Adrenal gland (tissue), 12 donors: ENCODE measurements around the gene ALG9. TPM values are rescaled to one million over a fixed set of nuclear protein-coding genes. Genes with fewer than 3 reads are reported as not detected.
A peak's percentile ranks its signal among the peaks of the same experiment; 100 is the strongest.

Source experiments
- DNase-seq, 7 donors: peaks; one replicate each; pipeline ENCODE4 v3.0.0-alpha.2; 2019 to 2020
- H3K27ac ChIP-seq, 5 donors: fragments of 200-600 bp; sonication (generic) in 4 of 5; 1 replicate in 3 of 5; 2 replicates in 2 of 5; pipeline versions ENCODE4 v1.5.1 to v1.8.0; 2016 to 2020; ENCODE audit warnings: mild to moderate bottlenecking in 1 of 5
- H3K27me3 ChIP-seq: fragments of 200-600 bp; 2 replicates; pipeline ENCODE4 v1.8.0; 2021
- H3K36me3 ChIP-seq, 2 donors: fragments of 200-600 bp; replicated peaks in 1 of 2; 1 replicate in 1 of 2; 2 replicates in 1 of 2; pipeline versions ENCODE4 v1.5.1 to v1.8.0; 2018 to 2022
- H3K4me1 ChIP-seq, 2 donors: fragments of 200-600 bp; replicated peaks in 1 of 2; 1 replicate in 1 of 2; 2 replicates in 1 of 2; pipeline versions ENCODE4 v1.5.1 to v1.8.0; 2018 to 2021
- H3K4me3 ChIP-seq, 4 donors: fragments of 200-600 bp; sonication (generic) in 3 of 4; one replicate each; pipeline ENCODE4 v1.5.1; 2016 to 2018
- H3K9me3 ChIP-seq, 3 donors: fragments of 200-600 bp; sonication (generic) in 1 of 3; replicated peaks in 1 of 3; 1 replicate in 2 of 3; 2 replicates in 1 of 3; pipeline versions ENCODE4 v1.5.1 to v1.8.0; 2016 to 2021
- CTCF ChIP-seq, 6 experiments: fragments of 450-650 bp in 4 of 6; fragments of 200-600 bp in 2 of 6; sonication (generic) in 1 of 6; IDR thresholded peaks; 1 replicate in 5 of 6; 2 replicates in 1 of 6; pipeline versions ENCODE4 v1.5.1 to v1.8.0; 2016 to 2021; ENCODE audit warnings: antibody characterized with exemption in 6 of 6, mild to moderate bottlenecking in 2 of 6, moderate library complexity in 1 of 6
- POLR2A ChIP-seq, 2 donors: fragments of 450-650 bp; IDR thresholded peaks; one replicate each; pipeline ENCODE4 v1.6.1; 2017; ENCODE audit warnings: antibody characterized with exemption in 2 of 2, mild to moderate bottlenecking in 2 of 2, moderate library complexity in 1 of 2
- WGBS, 4 donors: extraction: QIAGEN DNeasy Blood & Tissue Kit in 2 of 4; methylation state at CpG; one replicate each; pipeline versions ENCODE4 v1.1.5 to v1.1.7; 2013 to 2017; 5-methylcytosine and 5-hydroxymethylcytosine counted together
- intact Hi-C, 2 donors: fragments of 100-400 bp; cut with DNase I; formaldehyde crosslinking; loops; one replicate each; pipeline versions ENCODE4 v1.14.1 to v1.15.0; 2022 to 2023
- polyA plus RNA-seq, 3 donors: library from polyadenylated mRNA; stranded (reverse); fragments of 200-250 nt in 2 of 3; fragments of 350-450 nt in 1 of 3; fragmentation: Illumina TruSeq in 1 of 3; extraction: RNeasy Lipid Tissue Mini Kit (QIAGEN cat#74804) in 1 of 3; gene quantifications; one replicate each; pipeline ENCODE4 v1.2.3, GENCODE V29; 2013 to 2014
- total RNA-seq, 9 donors: library from RNA; depleted of rRNA in 4 of 9; stranded (reverse); fragments of >200 nt in 4 of 9; fragments of 120-200 nt in 1 of 9; fragmentation: NEBNext Ultra II Directional in 1 of 9; extraction: Animal tissue kit (Norgen Biotek cat#: 25700) in 1 of 9; gene quantifications; one replicate each; pipeline versions ENCODE4 v1.1.0 to v1.2.4, GENCODE V29; 2013 to 2023
- donor health status: healthy with polysubstance abuse.
- donor health status: Bipolar disorder and iron deficiency.
- donor health status: DM: yes; HTN: yes; CAD: no.
- donor health status: DM: no; HTN: no; CAD: no.
- donor health status: DM: no; HTN: no; CAD: no.
- donor health status: DM: yes; HTN: yes; CAD: no.

Gene ALG9
- total and polyA plus RNA-seq, 12 donors: 23.6 to 53.6 (median 31.2) TPM

- peaks cover 0 to 28% of the 10 kb centered on the region in 2 donors for H3K4me1 ChIP-seq
- WGBS, 4 donors: 0 to 2% (median 1%) methylated on average over 7 of the region's 7 CpGs
- intact Hi-C loops: no loop called here
- peaks cover 0 to 21% of the 10 kb centered on the region in 2 donors for H3K36me3 ChIP-seq
- no peak for DNase-seq
- H3K27me3 ChIP-seq: no peaks in the 10 kb centered on the region
- TF ChIP-seq POLR2A (IDR thresholded peaks at IDR 0.05): peak in 1 of 2 donors; percentile 29
- no peak for TF ChIP-seq CTCF (IDR thresholded peaks at IDR 0.05)
- H3K27ac ChIP-seq: peak overlapping the region; percentile 48 to 93 (median 82)
- no peaks in the 10 kb centered on the region for H3K9me3 ChIP-seq
- peak overlapping the region in 2 of 4 donors; percentile 86 to 94 for H3K4me3 ChIP-seq
Measured at GRCh38 chr11:111766834-111767142, 104.6 kb downstream of the ALG9 start.

GRCh38 chr11:111765984-111766833, 105.2 kb downstream of the ALG9 start, which contains the start of gene PPP2R1B:
Gene PPP2R1B, minus strand, starts transcription at chr11:111766389. Its CDS starts 28 bp downstream, at chr11:111766361.
- WGBS, 4 donors: 0 to 1% (median 1%) methylated on average over 15 to 61 of the region's 61 CpGs
- no peaks in the 10 kb centered on the region for H3K9me3 ChIP-seq
- peaks cover 0 to 27% of the 10 kb centered on the region in 2 donors for H3K36me3 ChIP-seq
- peak within 1 kb of the TSS; percentile 48 to 93 (median 82) for H3K27ac ChIP-seq
- H3K4me3 ChIP-seq: peak within 1 kb of the TSS; percentile 72 to 94 (median 87)
- H3K27me3 ChIP-seq: no peaks in the 10 kb centered on the region
- H3K4me1 ChIP-seq: peaks cover 0 to 28% of the 10 kb centered on the region in 2 donors
- intact Hi-C loops: no loop called here
- TF ChIP-seq CTCF (IDR thresholded peaks at IDR 0.05) (no peak), POLR2A (IDR thresholded peaks at IDR 0.05) (peak in 1 of 2 donors; percentile 46)
- peak; percentile 65 to 84 (median 74) for DNase-seq

GRCh38 chr11:111765320-111765983, 105.9 kb downstream of the ALG9 start:
- Histone ChIP-seq H3K27ac (peak overlapping the region in 4 of 5 donors; percentile 80 to 93 (median 85)), H3K27me3 (no peaks in the 10 kb centered on the region), H3K36me3 (peaks cover 0 to 34% of the 10 kb centered on the region in 2 donors), H3K4me3 (peak overlapping the region; percentile 72 to 94 (median 87)), H3K4me1 (peaks cover 0 to 28% of the 10 kb centered on the region in 2 donors), H3K9me3 (no peaks in the 10 kb centered on the region)
- DNase-seq: peak in 1 of 7 donors; percentile 39
- intact Hi-C loops: no loop called here
- 1 to 3% (median 2%) methylated on average over 12 to 28 of the region's 28 CpGs for WGBS, 4 donors
- TF ChIP-seq POLR2A (IDR thresholded peaks at IDR 0.05) (no peak), CTCF (IDR thresholded peaks at IDR 0.05) (no peak)

- no peaks in the 10 kb centered on the region for H3K9me3 ChIP-seq
- H3K4me1 ChIP-seq: peaks cover 0 to 28% of the 10 kb centered on the region in 2 donors
- peak overlapping the region in 1 of 4 donors; percentile 86 for H3K4me3 ChIP-seq
- H3K27me3 ChIP-seq: no peaks in the 10 kb centered on the region
- intact Hi-C loops: no loop called here
- no peak for DNase-seq
- 56 to 75% (median 71%) methylated on average over 1 of the region's 1 CpG for WGBS, 4 donors
- H3K36me3 ChIP-seq: peaks cover 0 to 42% of the 10 kb centered on the region in 2 donors
- H3K27ac ChIP-seq: peak overlapping the region in 1 of 5 donors; percentile 93
- no peak for TF ChIP-seq CTCF (IDR thresholded peaks at IDR 0.05)
- TF ChIP-seq POLR2A (IDR thresholded peaks at IDR 0.05): no peak
Measured at GRCh38 chr11:111764621-111765020, 106.8 kb downstream of the ALG9 start.
